Gastroesophageal sphincter (tissue), 4 donors: ENCODE results near the gene DMPK. TPM values are rescaled to one million over a fixed set of nuclear protein-coding genes. Genes with fewer than 3 reads are reported as not detected.

ENCODE experiments used
- ATAC-seq: fragments of 150-250 bp; one replicate; pipeline ENCODE4 v1.9.1; 2016; ENCODE audit warnings: mild to moderate bottlenecking, moderate library complexity
- H3K27ac ChIP-seq, 4 donors: fragments of 200-600 bp; sonication (generic) in 3 of 4; 1 replicate in 3 of 4; 2 replicates in 1 of 4; pipeline ENCODE4 v1.5.1; 2016 to 2019
- H3K27me3 ChIP-seq: fragments of 200-600 bp; sonication (generic); one replicate; pipeline ENCODE4 v1.5.1; 2019
- H3K36me3 ChIP-seq, 2 donors: fragments of 200-600 bp; sonication (generic); one replicate each; pipeline ENCODE4 v1.5.1; 2019; ENCODE audit warnings: control low read depth in 1 of 2
- H3K4me1 ChIP-seq, 3 donors: fragments of 200-600 bp; sonication (generic); 1 replicate in 2 of 3; 2 replicates in 1 of 3; pipeline ENCODE4 v1.5.1; 2016 to 2019; ENCODE audit warnings: control low read depth in 2 of 3
- H3K4me3 ChIP-seq, 2 donors: fragments of 200-600 bp; sonication (generic); one replicate each; pipeline ENCODE4 v1.5.1; 2019; ENCODE audit warnings: mild to moderate bottlenecking in 1 of 2, moderate library complexity in 1 of 2
- H3K9me3 ChIP-seq, 3 donors: fragments of 200-600 bp; sonication (generic); one replicate each; pipeline ENCODE4 v1.5.1; 2017 to 2019; ENCODE audit warnings: control low read depth in 2 of 3
- EP300 ChIP-seq: sonication (generic); formaldehyde crosslinking; IDR thresholded peaks from one replicate; pipeline ENCODE4 v1.6.1; 2017; ENCODE audit warnings: antibody characterized with exemption, mild to moderate bottlenecking
- POLR2A ChIP-seq, 2 donors: fragments of 450-650 bp; IDR thresholded peaks; one replicate each; pipeline ENCODE4 v1.6.1; 2017; ENCODE audit warnings: antibody characterized with exemption in 2 of 2, mild to moderate bottlenecking in 2 of 2, moderate library complexity in 1 of 2
- POLR2AphosphoS5 ChIP-seq: sonication (generic); formaldehyde crosslinking; IDR thresholded peaks from one replicate; pipeline ENCODE4 v1.6.1; 2017; ENCODE audit warnings: antibody characterized with exemption
- WGBS, 2 donors: methylation state at CpG; one replicate each; pipeline ENCODE4 v1.1.5; 2018; ENCODE audit warnings: low coverage in 1 of 2; 5-methylcytosine and 5-hydroxymethylcytosine counted together
- total RNA-seq, 4 donors: library from RNA; depleted of rRNA; stranded (reverse); fragments of >200 nt; gene quantifications; one replicate each; pipeline ENCODE4 v1.1.0, GENCODE V29; 2016
- TF ChIP-seq, protein P1 (sequence below), 4 experiments: fragments of 200-600 bp in 2 of 4; fragments of 450-650 bp in 2 of 4; sonication (generic) in 1 of 4; IDR thresholded peaks; one replicate each; pipeline ENCODE4 v1.5.1; 2017 to 2019; ENCODE audit warnings: antibody characterized with exemption in 4 of 4, mild to moderate bottlenecking in 2 of 4, moderate library complexity in 2 of 4

DMPK gene
- total RNA-seq, 4 donors from 2014 or later: 223 to 464 (median 330) TPM

DNA sequence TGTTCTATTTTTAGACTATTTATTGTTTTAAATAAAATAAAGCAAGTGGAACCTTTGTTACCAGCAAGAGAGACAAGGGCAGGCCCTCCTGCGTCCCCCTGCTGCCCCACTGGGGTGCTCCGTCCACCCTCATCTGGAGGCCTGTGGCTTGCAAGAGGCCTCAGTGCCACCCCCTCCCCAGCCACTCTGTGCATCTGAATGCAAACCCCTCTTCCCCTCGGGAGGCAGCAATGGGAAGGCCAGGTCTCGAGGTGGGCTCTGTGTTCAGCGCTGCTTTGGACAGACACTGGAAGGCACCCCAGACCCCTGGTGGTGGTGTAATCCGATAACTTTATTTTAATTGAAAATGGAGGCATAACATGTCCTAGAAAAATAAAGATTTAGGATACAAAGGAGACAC lies 17.8 kb downstream of the DMPK start:
- Histone ChIP-seq H3K27me3 (no peaks in the 10 kb centered on the region), H3K4me1 (peaks cover 3 to 51% (median 35%) of the 10 kb centered on the region in 3 donors), H3K4me3 (peak overlapping the region in 1 of 2 donors; percentile 16), H3K36me3 (no peaks in the 10 kb centered on the region), H3K27ac (peak overlapping the region; percentile 86 to 99 (median 98)), H3K9me3 (no peaks in the 10 kb centered on the region)
- ATAC-seq: no peak
- TF ChIP-seq POLR2A (IDR thresholded peaks at IDR 0.05): no peak
- TF ChIP-seq, protein P1, sequence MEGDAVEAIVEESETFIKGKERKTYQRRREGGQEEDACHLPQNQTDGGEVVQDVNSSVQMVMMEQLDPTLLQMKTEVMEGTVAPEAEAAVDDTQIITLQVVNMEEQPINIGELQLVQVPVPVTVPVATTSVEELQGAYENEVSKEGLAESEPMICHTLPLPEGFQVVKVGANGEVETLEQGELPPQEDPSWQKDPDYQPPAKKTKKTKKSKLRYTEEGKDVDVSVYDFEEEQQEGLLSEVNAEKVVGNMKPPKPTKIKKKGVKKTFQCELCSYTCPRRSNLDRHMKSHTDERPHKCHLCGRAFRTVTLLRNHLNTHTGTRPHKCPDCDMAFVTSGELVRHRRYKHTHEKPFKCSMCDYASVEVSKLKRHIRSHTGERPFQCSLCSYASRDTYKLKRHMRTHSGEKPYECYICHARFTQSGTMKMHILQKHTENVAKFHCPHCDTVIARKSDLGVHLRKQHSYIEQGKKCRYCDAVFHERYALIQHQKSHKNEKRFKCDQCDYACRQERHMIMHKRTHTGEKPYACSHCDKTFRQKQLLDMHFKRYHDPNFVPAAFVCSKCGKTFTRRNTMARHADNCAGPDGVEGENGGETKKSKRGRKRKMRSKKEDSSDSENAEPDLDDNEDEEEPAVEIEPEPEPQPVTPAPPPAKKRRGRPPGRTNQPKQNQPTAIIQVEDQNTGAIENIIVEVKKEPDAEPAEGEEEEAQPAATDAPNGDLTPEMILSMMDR (IDR thresholded peaks at IDR 0.05): no peak
- no peak for TF ChIP-seq EP300
- no peak for TF ChIP-seq POLR2AphosphoS5
- no CpG with 5 or more reads among the region's 6 CpGs for WGBS, 2 donors

DNA sequence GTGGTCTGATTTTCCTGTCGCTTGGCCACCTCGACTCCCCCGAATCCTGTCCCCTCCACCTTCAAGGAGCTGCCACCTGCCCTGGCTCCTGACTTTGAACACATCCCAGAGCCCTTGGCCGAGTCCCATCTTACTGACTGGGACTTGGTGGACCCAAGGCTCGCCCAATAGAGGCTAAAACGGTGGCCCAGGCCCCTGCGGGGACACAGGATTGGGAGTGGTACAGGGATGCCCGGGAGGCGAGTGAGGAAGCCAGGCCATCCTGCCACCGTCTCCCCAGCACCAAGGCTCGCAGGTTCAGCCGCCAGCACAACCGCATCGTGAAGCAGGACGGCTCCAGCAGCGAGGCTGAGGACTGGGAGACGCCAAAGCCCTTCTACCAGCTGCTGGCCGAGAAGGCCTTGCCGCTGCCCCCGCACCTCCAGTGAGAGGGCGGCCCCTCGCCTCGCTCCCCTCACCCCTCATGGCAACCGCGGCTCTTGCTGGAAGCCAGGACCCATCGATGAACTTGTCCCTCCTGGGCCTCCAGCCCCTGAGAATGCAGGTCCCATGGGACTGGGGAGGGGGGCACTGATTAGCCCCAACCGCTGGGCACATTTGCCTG lies 18.5 kb downstream of the DMPK start:
- Histone ChIP-seq H3K4me1 (peaks cover 3 to 51% (median 35%) of the 10 kb centered on the region in 3 donors), H3K27me3 (no peaks in the 10 kb centered on the region), H3K27ac (peak overlapping the region; percentile 86 to 99 (median 98)), H3K9me3 (no peaks in the 10 kb centered on the region), H3K36me3 (no peaks in the 10 kb centered on the region), H3K4me3 (peak overlapping the region in 1 of 2 donors; percentile 16)
- no peak for TF ChIP-seq EP300
- WGBS, 2 donors: 80 to 100% methylated on average over 1 of the region's 27 CpGs
- ATAC-seq: no peak

DNA sequence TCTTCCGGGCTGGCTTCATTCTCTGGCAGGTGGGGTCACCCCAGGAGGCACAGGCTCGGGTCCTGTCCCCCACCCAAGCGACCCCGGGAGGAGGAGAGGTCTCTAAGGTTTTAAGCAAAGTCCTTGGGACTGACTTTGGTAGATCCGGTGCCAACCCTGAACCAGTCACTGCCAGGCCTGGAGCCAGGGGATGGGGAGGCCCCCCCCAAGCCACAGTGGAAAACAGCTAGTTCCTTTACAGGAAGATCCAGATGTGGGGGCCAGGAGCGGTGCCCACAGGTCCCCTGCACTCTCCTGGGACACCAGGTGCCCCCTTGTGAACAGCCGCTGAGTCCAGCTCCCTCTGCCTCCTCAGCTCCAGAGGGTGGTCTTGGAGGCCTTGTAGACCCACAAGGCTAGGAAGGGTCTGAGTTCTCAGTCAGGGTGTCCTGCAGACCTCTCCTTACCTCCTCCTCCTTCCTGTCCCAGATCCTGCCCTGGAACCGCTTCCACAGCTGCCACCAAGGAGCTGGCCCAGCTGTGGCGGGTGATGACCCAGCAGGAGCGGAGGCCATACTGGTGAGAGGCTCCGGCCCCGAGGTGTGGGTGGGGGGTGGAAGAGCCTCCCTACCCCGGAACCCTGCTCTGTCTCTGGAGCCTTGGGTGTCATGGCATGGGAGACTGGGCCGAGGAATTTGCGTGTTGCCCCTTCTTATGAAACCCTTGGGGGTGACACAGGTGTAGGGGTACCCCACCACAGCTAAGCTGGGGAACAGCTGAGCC lies 19.2 kb downstream of the DMPK start:
- no peak for ATAC-seq

DNA sequence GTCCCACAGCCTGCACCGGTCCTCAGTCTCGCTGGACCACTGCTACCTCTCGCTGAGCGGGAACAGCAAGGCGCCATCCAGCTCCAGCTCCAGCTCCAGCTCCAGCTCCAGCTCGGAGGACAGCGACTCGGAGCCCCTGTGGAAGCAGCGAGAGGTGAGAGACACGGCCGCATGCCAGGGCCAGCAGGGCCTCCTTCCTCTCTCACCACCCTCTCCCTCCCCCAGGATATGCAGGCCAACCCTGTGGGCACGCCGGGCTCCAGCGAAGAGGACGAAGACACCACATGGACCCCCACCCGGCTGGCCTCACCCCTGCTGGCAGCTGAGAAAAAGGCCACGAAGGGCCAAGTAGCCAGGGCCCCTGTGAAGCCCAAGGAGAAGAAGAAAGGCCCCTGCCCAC lies 20.6 kb downstream of the DMPK start:
- H3K27ac ChIP-seq: no peak overlapping the region
- H3K9me3 ChIP-seq: no peaks in the 10 kb centered on the region
- H3K27me3 ChIP-seq: no peaks in the 10 kb centered on the region
- no peak for TF ChIP-seq EP300
- no peak for TF ChIP-seq POLR2AphosphoS5
- TF ChIP-seq POLR2A (IDR thresholded peaks at IDR 0.05): no peak
- TF ChIP-seq, protein P1 (IDR thresholded peaks at IDR 0.05): no peak
- no peak for ATAC-seq
- H3K36me3 ChIP-seq: no peaks in the 10 kb centered on the region
- H3K4me3 ChIP-seq: no peak overlapping the region
- H3K4me1 ChIP-seq: peaks cover 3 to 46% (median 32%) of the 10 kb centered on the region in 3 donors
- 75 to 100% methylated on average over 1 to 2 of the region's 17 CpGs for WGBS, 2 donors

More for the DNA sequence above, 19.2 kb downstream of the DMPK start:
- no peaks in the 10 kb centered on the region for H3K36me3 ChIP-seq
- no peaks in the 10 kb centered on the region for H3K27me3 ChIP-seq
- H3K9me3 ChIP-seq: no peaks in the 10 kb centered on the region
- peaks cover 3 to 51% (median 35%) of the 10 kb centered on the region in 3 donors for H3K4me1 ChIP-seq
- TF ChIP-seq EP300 (no peak), POLR2A (IDR thresholded peaks at IDR 0.05) (no peak), POLR2AphosphoS5 (no peak)
- TF ChIP-seq, protein P1 (IDR thresholded peaks at IDR 0.05): no peak
- WGBS, 2 donors: 87% methylated on average over 4 of the region's 15 CpGs; no CpG with 5 or more reads in 1 of the 2 donors
- H3K4me3 ChIP-seq: no peak overlapping the region
- peak overlapping the region in 3 of 4 donors; percentile 96 to 99 (median 99) for H3K27ac ChIP-seq

DNA sequence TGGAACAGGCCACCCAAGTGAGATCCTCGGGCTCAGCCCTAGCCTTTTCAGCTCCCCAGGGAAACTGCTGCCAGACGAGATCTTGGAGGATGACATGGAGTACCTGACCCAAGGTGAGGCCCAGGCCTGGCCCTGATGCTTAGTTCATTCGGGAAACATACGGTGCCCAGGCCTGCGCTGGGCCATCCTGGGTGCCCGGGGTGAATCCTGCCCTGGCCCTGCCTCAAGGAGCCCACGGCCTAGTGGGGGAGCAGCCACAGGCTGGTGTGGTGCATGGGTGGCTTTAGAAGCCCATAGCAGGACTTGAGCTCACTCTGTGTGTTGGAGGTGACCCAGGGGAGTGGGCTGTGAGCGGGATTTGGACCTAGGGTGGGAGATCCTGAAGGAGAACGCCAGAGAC lies 23.4 kb downstream of the DMPK start:
- H3K9me3 ChIP-seq: no peaks in the 10 kb centered on the region
- no peak overlapping the region for H3K27ac ChIP-seq
- TF ChIP-seq, protein P1 (IDR thresholded peaks at IDR 0.05): no peak
- TF ChIP-seq POLR2AphosphoS5 (no peak), POLR2A (IDR thresholded peaks at IDR 0.05) (no peak), EP300 (no peak)
- ATAC-seq: no peak
- H3K27me3 ChIP-seq: no peaks in the 10 kb centered on the region
- no peak overlapping the region for H3K4me3 ChIP-seq
- peaks cover 0 to 18% (median 4%) of the 10 kb centered on the region in 3 donors for H3K4me1 ChIP-seq
- no peaks in the 10 kb centered on the region for H3K36me3 ChIP-seq
- WGBS, 2 donors: 60 to 70% methylated on average over 1 to 3 of the region's 9 CpGs
